Measurements from ENCODE around the gene FOXRED2. TPM values are rescaled to one million over a fixed set of nuclear protein-coding genes. Genes with fewer than 3 reads are reported as not detected.

Gene FOXRED2
- polyA plus RNA-seq, 1 donor from 2014 or later, result 7.9 TPM

GRCh38 chr22:36528795-36529751, 22.2 kb upstream of the FOXRED2 start, which contains the start of gene EIF3D:
TSS of gene EIF3D (minus strand) at chr22:36529166. CDS start at chr22:36526121, 3,045 bp downstream.
- Histone ChIP-seq H3K4me2 (ENCODE audit: low read length) (peak within 1 kb of the TSS; percentile 79), H3F3A (ENCODE audit: insufficient read depth, low read length, poor library complexity, severe bottlenecking) (no peaks in the 10 kb centered on the region), H3K79me2 (replicated peaks; ENCODE audit: insufficient read depth, low read length) (peaks cover 14% of the 10 kb centered on the region), H3K27ac (ENCODE audit: low read length) (peak within 1 kb of the TSS; percentile 71), H2AFZ (ENCODE audit: low read depth, low read length) (peak within 1 kb of the TSS; percentile 86), H3K9me3 (ENCODE audit: low read length) (no peaks in the 10 kb centered on the region), H3K36me3 (ENCODE audit: insufficient read depth, low read length) (no peaks in the 10 kb centered on the region), H3K9ac (ENCODE audit: low read length) (peak within 1 kb of the TSS; percentile 78), H3K4me3 (ENCODE audit: low read length) (peak within 1 kb of the TSS; percentile 88), H3K9me2 (ENCODE audit: insufficient read depth, low read length) (no peaks in the 10 kb centered on the region), H4K20me1 (ENCODE audit: insufficient read depth) (no peaks in the 10 kb centered on the region), H3K27me3 (ENCODE audit: insufficient read depth, low read depth, low read length) (no peaks in the 10 kb centered on the region)
- TF ChIP-seq SMC3 (conservative IDR thresholded peaks at IDR 0.05; ENCODE audit: poor library complexity) (no peak), TAF1 (IDR thresholded peaks at IDR 0.05; ENCODE audit: low read depth) (no peak), RAD21 (conservative IDR thresholded peaks at IDR 0.05) (no peak), EP300 (conservative IDR thresholded peaks at IDR 0.05; ENCODE audit: poor library complexity, severe bottlenecking) (peak; percentile 80), POLR2AphosphoS5 (IDR thresholded peaks at IDR 0.05) (peak; percentile 79), REST (IDR thresholded peaks at IDR 0.05; ENCODE audit: borderline replicate concordance) (peak; percentile 29), EZH2 (IDR thresholded peaks at IDR 0.05; ENCODE audit: borderline replicate concordance, insufficient read depth, low read length, poor library complexity, severe bottlenecking) (no peak), CTCF (IDR thresholded peaks at IDR 0.05; ENCODE audit: poor library complexity, severe bottlenecking) (peak; percentile 45), MXI1 (conservative IDR thresholded peaks at IDR 0.05; ENCODE audit: poor library complexity, severe bottlenecking) (peak; percentile 96)

GRCh38 chr22:36528341-36528740, 21.5 kb upstream of the FOXRED2 start:
- Histone ChIP-seq H2AFZ (ENCODE audit: low read depth, low read length) (peak overlapping the region; percentile 63), H3K4me3 (ENCODE audit: low read length) (peak overlapping the region; percentile 88), H4K20me1 (ENCODE audit: insufficient read depth) (no peaks in the 10 kb centered on the region), H3F3A (ENCODE audit: insufficient read depth, low read length, poor library complexity, severe bottlenecking) (no peaks in the 10 kb centered on the region), H3K27me3 (ENCODE audit: insufficient read depth, low read depth, low read length) (no peaks in the 10 kb centered on the region), H3K79me2 (replicated peaks; ENCODE audit: insufficient read depth, low read length) (peaks cover 14% of the 10 kb centered on the region), H3K9ac (ENCODE audit: low read length) (peak overlapping the region; percentile 78), H3K4me2 (ENCODE audit: low read length) (peak overlapping the region; percentile 79), H3K27ac (ENCODE audit: low read length) (peak overlapping the region; percentile 71), H3K36me3 (ENCODE audit: insufficient read depth, low read length) (peaks cover 4% of the 10 kb centered on the region), H3K9me2 (ENCODE audit: insufficient read depth, low read length) (no peaks in the 10 kb centered on the region), H3K9me3 (ENCODE audit: low read length) (no peaks in the 10 kb centered on the region)
- TF ChIP-seq REST (IDR thresholded peaks at IDR 0.05; ENCODE audit: borderline replicate concordance), result no peak
- no peak for TF ChIP-seq POLR2AphosphoS5 (IDR thresholded peaks at IDR 0.05)
- TF ChIP-seq SMC3 (conservative IDR thresholded peaks at IDR 0.05; ENCODE audit: poor library complexity), result no peak
- TF ChIP-seq RAD21 (conservative IDR thresholded peaks at IDR 0.05), result no peak
- TF ChIP-seq EZH2 (IDR thresholded peaks at IDR 0.05; ENCODE audit: borderline replicate concordance, insufficient read depth, low read length, poor library complexity, severe bottlenecking), result no peak
- no peak for TF ChIP-seq MXI1 (conservative IDR thresholded peaks at IDR 0.05; ENCODE audit: poor library complexity, severe bottlenecking)
- TF ChIP-seq TAF1 (IDR thresholded peaks at IDR 0.05; ENCODE audit: low read depth), result no peak
- no peak for TF ChIP-seq EP300 (conservative IDR thresholded peaks at IDR 0.05; ENCODE audit: poor library complexity, severe bottlenecking)
- TF ChIP-seq CTCF (IDR thresholded peaks at IDR 0.05; ENCODE audit: poor library complexity, severe bottlenecking), result no peak

Measured in neural cell (in vitro differentiated cells).